SK-N-SH treated with all-trans-retinoic acid at 6 μM for 48 hours (cell line): ENCODE measurements around the gene ADAM23.

Experiments used
- ATAC-seq: fragments of 200-7000 bp; cut with Tn5 transposase; 3 replicates; pipeline ENCODE4 v1.9.1; 2020; ENCODE audit warnings: mild to moderate bottlenecking, moderate library complexity
- ARNTL ChIP-seq: fragments of 450-650 bp; formaldehyde crosslinking; IDR thresholded peaks from 2 replicates; pipeline ENCODE4 v1.5.0; 2020; ENCODE audit warnings: low read depth, mild to moderate bottlenecking, moderate library complexity, borderline replicate concordance
- BACH2 ChIP-seq: fragments of 250-450 bp; sonication (Bioruptor Pico); IDR thresholded peaks from 2 replicates; pipeline ENCODE4 v1.9.0; 2021; ENCODE audit warnings: mild to moderate bottlenecking, borderline replicate concordance
- CREB5 ChIP-seq: fragments of 250-450 bp; sonication (Bioruptor Pico); IDR thresholded peaks from 2 replicates; pipeline ENCODE4 v1.5.1; 2020; ENCODE audit warnings: low read depth, mild to moderate bottlenecking, moderate library complexity
- CSDC2 ChIP-seq: fragments of 250-450 bp; sonication (Bioruptor Pico); IDR thresholded peaks from 2 replicates; pipeline ENCODE4 v1.5.0; 2020; ENCODE audit warnings: mild to moderate bottlenecking, moderate library complexity
- CSRNP3 ChIP-seq: fragments of 250-450 bp; sonication (Bioruptor Pico); IDR thresholded peaks from 2 replicates; pipeline ENCODE4 v1.5.1; 2021; ENCODE audit warnings: mild to moderate bottlenecking, moderate library complexity
- GLIS3 ChIP-seq: fragments of 250-450 bp; sonication (Bioruptor Pico); IDR thresholded peaks from 2 replicates; pipeline ENCODE4 v1.5.0; 2020; ENCODE audit warnings: mild to moderate bottlenecking, moderate library complexity
- ISL1 ChIP-seq: fragments of 250-450 bp; sonication (Bioruptor Pico); IDR thresholded peaks from 2 replicates; pipeline ENCODE4 v2.1.2; 2022; ENCODE audit warnings: mild to moderate bottlenecking, moderate library complexity
- OSR1 ChIP-seq: fragments of 250-450 bp; sonication (Bioruptor Pico); IDR thresholded peaks from 2 replicates; pipeline ENCODE4 v1.8.0; 2022; ENCODE audit warnings: moderate library complexity, mild to moderate bottlenecking, inconsistent platforms
- PATZ1 ChIP-seq: fragments of 250-450 bp; sonication (Bioruptor Pico); IDR thresholded peaks from 2 replicates; pipeline ENCODE4 v1.8.0; 2020; ENCODE audit warnings: mild to moderate bottlenecking, moderate library complexity, borderline replicate concordance
- POU6F1 ChIP-seq: fragments of 250-450 bp; sonication (Bioruptor Pico); IDR thresholded peaks from 2 replicates; pipeline ENCODE4 v1.8.0; 2021; ENCODE audit warnings: low read depth, mild to moderate bottlenecking, moderate library complexity, borderline replicate concordance
- PPARA ChIP-seq: fragments of 250-450 bp; sonication (Bioruptor Pico); IDR thresholded peaks from 2 replicates; pipeline ENCODE4 v1.5.0; 2020; ENCODE audit warnings: mild to moderate bottlenecking, borderline replicate concordance
- SNAI2 ChIP-seq: fragments of 250-450 bp; sonication (Bioruptor Pico); IDR thresholded peaks from 2 replicates; pipeline ENCODE4 v1.5.0; 2020; ENCODE audit warnings: mild to moderate bottlenecking, moderate library complexity
- TCF4 ChIP-seq: fragments of 250-450 bp; sonication (Bioruptor Pico); IDR thresholded peaks from 2 replicates; pipeline ENCODE4 v1.8.0; 2021; ENCODE audit warnings: mild to moderate bottlenecking, moderate library complexity, borderline replicate concordance
- TOX ChIP-seq: fragments of 250-450 bp; sonication (Bioruptor Pico); IDR thresholded peaks from 2 replicates; pipeline ENCODE4 v1.8.0; 2021; ENCODE audit warnings: mild to moderate bottlenecking, moderate library complexity, borderline replicate concordance
- TSHZ2 ChIP-seq: fragments of 250-450 bp; sonication (Bioruptor Pico); IDR thresholded peaks from 2 replicates; pipeline ENCODE4 v1.5.0; 2020; ENCODE audit warnings: mild to moderate bottlenecking, moderate library complexity
- ZC3H10 ChIP-seq: fragments of 250-450 bp; sonication (Bioruptor Pico); IDR thresholded peaks from 2 replicates; pipeline ENCODE4 v1.5.1; 2021; ENCODE audit warnings: mild to moderate bottlenecking, moderate library complexity
- ZFP3 ChIP-seq: fragments of 250-450 bp; sonication (Bioruptor Pico); IDR thresholded peaks from 2 replicates; pipeline ENCODE4 v1.5.0; 2020; ENCODE audit warnings: mild to moderate bottlenecking, moderate library complexity
- ZNF565 ChIP-seq: fragments of 450-650 bp; formaldehyde crosslinking; conservative IDR thresholded peaks from 2 replicates; pipeline ENCODE4 v1.5.0; 2020; ENCODE audit warnings: low read depth, mild to moderate bottlenecking, moderate library complexity
- ZNF70 ChIP-seq: fragments of 450-650 bp; formaldehyde crosslinking; IDR thresholded peaks from 2 replicates; pipeline ENCODE4 v1.5.0; 2020; ENCODE audit warnings: mild to moderate bottlenecking, moderate library complexity
- ZNF8 ChIP-seq: fragments of 450-650 bp; formaldehyde crosslinking; IDR thresholded peaks from 2 replicates; pipeline ENCODE4 v1.5.0; 2020; ENCODE audit warnings: mild to moderate bottlenecking, moderate library complexity

The ADAM23 gene

GRCh38 chr2:206563374-206563773 is 120.0 kb downstream of the ADAM23 start:
- ATAC-seq = no peak
- TF ChIP-seq TCF4 (CRISPR knock-in tag) (no peak), TOX (CRISPR knock-in tag) (no peak), ARNTL (no peak), ZFP3 (no peak), ZNF8 (CRISPR knock-in tag) (no peak), ZNF565 (no peak), SNAI2 (CRISPR knock-in tag) (no peak), POU6F1 (CRISPR knock-in tag) (no peak), PATZ1 (CRISPR knock-in tag) (no peak), BACH2 (CRISPR knock-in tag) (no peak), ZC3H10 (CRISPR knock-in tag) (no peak), CREB5 (no peak), OSR1 (CRISPR knock-in tag) (no peak), ISL1 (CRISPR knock-in tag) (no peak), TSHZ2 (no peak), CSDC2 (no peak), ZNF70 (no peak), GLIS3 (CRISPR knock-in tag) (no peak), PPARA (CRISPR knock-in tag) (no peak)

GRCh38 chr2:206565666-206566065 is 122.3 kb downstream of the ADAM23 start:
- no peak for ATAC-seq
- TF ChIP-seq ZFP3 = no peak
- TF ChIP-seq, all 23 proteins: peak for 0

- ATAC-seq = no peak
- TF ChIP-seq TOX (CRISPR knock-in tag) (no peak), CSDC2 (no peak), ZNF70 (no peak), BACH2 (CRISPR knock-in tag) (no peak), TSHZ2 (no peak), CREB5 (no peak), ZNF8 (CRISPR knock-in tag) (no peak), PPARA (CRISPR knock-in tag) (no peak), TCF4 (CRISPR knock-in tag) (no peak), ZFP3 (no peak), CSRNP3 (CRISPR knock-in tag) (no peak), SNAI2 (CRISPR knock-in tag) (no peak), ARNTL (no peak), OSR1 (CRISPR knock-in tag) (no peak), ISL1 (CRISPR knock-in tag) (no peak), PATZ1 (CRISPR knock-in tag) (no peak)
These were observed 126.1 kb downstream of the ADAM23 start for GRCh38 chr2:206569470-206569869.
